Stimulated activated naive CD4-positive, alpha-beta T cell (primary cell): ENCODE measurements around the gene CDC73.
A peak's percentile ranks its signal among the peaks of the same experiment; 100 is the strongest.

ENCODE experiments used
- DNase-seq, 6 experiments: peaks; one replicate each; lab custom pipeline; 2025; lab: John Stamatoyannopoulos, UW

The CDC73 gene

DNA sequence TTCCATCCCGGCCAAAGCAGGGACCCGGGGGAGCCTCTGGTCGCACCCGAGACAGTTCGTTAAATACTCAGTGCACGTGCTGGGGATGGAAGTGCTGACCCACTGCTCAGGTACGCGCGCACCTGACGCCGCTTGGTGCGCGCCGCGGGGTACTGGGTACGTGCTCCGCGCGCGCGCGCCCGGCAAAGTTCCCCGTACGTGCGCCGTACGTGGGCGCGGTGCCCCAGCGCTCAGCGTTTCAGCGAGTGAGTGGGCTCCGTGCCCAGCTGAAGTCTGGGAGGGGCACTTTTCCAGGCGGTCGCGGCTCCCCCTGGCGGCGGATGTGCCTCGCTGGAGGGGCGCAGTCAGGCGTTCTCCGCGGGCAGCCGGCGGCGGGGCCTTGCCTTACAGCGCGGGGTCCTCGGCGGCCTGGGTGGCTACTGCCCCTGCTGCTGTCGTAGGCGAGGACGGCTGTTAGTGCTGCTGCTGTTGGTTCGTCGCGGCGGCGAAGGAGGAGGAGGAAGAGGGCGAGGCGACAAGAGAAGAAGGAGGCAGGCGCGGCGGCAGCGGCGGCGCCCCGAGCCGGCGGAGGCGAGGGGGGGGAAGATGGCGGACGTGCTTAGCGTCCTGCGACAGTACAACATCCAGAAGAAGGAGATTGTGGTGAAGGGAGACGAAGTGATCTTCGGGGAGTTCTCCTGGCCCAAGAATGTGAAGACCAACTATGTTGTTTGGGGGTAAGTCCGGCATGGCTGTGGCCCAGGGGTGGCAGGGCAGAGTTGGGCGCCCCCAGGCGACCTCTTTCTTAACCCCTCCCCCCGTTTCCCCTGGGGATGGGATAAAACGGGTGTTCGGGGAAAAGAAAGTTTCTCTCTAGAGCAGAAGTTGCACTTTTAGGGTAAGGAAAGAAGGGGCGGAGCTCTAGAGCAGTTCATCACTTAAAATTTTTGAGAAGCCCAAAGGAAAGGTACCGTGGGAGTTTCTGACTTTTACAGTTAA, at the start of gene CDC73:
CDC73 (plus strand) TSS at position 416 of the 978 bp plus-strand sequence; CDS start at position 586, 170 bp downstream.
- DNase-seq = peak; percentile 97 to 99 (median 98)

- DNase-seq = no peak
Observed at GRCh38 chr1:193077991-193078390, 43.8 kb upstream of the CDC73 start.

GRCh38 chr1:193079187-193079586, 42.6 kb upstream of the CDC73 start:
- no peak for DNase-seq

DNA sequence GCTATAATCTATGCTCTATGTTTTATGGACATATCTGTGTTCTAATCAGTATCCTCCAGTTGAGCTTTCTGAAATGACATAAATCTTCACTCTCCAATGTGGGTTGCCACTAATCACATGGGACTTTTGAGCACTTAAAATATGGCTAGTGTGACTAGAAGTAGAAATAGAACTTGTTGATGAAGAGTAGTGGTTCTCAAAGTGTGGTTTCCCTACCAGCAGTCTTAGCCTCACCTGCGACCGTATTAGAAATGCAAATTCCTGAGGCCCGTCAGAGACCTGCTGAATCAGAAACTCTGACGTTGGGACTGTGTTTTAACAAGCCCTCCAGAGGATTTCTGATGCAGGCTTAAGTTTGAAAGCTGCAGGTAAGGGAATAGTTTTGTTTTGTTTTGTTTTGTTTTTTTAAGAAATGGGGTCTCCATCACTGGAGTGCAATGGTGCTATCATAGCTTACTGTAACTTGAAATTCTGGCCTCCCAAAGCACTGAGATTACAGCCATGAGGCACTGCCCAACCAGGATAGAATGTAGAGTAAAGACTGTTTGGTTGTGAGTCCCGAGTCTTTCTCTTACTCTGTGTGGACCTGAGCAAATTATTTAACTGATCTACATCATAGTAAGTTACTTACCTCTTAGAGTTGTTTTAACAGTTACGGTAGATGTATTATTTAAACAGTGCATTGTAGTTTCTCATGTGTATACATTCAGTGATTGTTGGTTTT, 38.3 kb upstream of the CDC73 start:
- no peak for DNase-seq

GRCh38 chr1:193085263-193085662, 36.6 kb upstream of the CDC73 start:
- DNase-seq = no peak

GRCh38 chr1:193086342-193086741, 35.5 kb upstream of the CDC73 start:
- DNase-seq = no peak

DNA sequence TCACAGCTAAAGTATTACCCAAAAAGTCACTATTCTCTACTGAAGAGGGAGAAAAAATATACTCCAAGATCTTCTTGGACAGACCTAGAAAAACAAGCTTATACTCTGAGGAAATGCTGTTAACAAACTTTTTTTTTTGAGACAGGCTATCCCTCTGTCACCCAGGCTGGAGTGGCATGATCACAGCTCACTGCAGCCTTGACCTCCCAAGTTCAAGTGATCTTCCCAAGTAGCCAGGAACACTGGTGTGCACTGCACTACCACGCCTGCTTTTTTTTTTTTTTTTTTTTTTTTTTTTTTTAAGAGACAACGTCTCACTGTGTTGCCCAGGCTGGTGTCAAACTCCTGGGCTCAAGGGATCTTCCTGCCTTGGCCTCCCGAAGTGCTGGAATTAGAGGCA, 33.9 kb upstream of the CDC73 start:
- DNase-seq = no peak

- DNase-seq = no peak
Observed at GRCh38 chr1:193090865-193091264, 31.0 kb upstream of the CDC73 start.

DNA sequence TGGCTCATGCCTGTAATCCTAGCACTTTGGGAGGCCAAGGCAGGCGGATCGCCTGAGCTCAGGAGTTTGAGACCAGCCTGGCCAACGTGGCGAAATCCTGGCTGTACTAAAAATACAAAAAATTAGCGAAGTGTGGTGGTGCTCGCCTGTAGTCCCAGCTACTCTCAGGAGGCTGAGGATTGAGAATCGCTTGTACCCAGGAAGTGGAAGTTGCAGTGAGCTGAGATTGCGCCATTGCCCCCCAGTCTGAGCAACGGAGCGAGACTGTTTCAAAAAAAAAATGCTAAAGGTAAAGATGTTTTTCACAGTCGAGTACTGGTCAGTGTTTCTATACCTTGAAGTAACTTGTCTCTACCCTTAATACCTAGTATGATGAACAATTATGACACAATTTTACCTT, 27.7 kb upstream of the CDC73 start:
- DNase-seq = no peak

DNA sequence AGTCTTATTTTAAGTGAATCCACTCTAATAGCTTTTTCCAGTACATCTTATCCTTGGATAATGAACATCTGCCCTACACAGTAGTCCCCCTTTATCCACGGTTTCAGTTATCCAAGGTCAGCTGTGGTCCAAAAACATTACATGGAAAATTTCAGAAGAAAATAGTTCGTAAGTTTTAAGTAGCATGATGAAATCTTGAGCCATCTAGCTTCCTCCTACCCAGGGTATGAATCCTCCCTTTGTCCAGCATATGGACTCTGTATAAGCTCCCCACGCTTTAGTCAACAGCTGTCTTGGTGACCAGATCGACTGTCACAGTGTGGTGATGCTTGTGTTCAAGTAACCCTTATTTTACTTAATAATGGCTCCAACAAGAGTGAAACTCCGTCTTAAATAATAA, 19.2 kb upstream of the CDC73 start:
- DNase-seq = no peak

DNA sequence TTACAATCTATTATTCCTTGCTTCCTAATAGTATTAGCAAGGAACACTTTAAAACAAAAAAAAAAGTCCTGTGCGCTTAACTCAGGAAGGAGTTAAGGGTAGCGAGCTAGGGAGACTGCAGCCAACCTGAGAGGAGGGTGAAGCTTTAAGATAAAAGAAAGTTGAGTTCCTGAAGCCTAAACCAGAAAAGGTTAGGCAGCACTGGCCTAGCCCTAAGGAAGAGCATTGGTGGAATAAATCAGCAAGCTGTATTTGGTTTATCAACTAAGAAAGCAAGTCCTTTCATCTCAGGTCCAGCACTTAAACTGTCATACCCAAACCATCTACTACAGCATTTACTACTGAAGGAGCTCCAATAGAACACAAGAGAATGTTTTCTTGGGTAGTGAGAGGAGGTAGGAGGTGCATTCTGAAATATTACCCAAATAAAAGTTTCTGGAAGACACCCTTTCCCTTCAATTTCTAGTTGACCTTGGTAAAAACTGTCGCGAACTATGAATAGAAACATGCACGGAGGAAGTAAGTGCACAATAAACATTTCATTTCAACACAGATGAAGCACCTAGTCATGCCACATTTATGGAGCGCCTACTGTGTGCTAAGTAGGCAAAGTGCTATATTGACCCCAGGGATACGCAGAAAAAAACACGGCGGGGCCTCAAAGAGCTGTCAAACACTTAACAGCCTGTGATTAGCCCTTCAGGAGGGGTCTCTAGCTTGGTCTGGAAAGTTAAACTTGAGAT, 17.9 kb upstream of the CDC73 start:
- peak in 1 of 6 experiments; percentile 8 for DNase-seq

- peak in 2 of 6 experiments; percentile 33 to 59 for DNase-seq
Observed at GRCh38 chr1:193104502-193104906, 17.3 kb upstream of the CDC73 start.

DNA sequence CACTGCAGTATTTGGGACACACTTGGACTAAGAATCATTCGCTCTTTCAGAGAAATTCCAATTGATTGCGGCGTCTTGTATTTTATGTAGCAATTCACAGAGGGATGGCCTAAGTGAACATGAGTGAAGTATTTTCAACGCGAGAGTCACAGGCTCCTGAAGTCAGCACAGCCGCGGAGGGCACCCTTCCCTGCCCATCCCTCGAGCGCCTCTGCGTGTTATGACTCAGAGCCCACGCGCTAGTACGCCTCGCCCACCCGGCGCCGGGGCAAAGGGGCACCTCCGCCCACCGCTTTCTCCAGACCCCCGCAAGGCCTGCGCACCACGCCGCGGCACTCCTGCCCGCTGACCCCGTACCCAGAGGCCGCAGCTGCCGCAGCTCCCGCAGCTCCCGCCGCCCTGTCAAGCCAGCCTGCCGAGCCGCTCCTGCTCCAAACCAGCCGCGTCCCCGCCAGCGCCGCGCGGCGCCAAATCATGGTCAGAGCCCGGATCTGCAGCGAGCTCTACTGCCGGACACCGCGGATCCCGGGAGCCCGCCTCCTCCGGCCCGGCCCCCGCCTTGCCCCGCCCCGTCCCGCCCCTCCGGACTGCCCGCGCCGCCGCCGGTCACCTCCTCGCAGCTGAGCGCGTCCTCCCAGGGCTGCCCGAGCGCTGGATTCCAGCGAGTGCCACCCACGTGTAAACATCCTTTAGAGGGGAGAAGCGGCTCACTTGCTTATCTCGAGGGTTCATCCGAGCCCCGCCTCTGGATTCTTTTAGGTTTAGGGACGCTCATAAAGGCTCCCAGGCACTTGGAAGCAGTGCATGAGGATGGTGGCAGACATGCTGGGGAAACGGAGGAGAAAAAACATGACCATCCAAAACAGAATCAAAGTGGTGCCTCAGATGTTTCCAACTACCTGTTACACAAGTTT, 16.7 kb upstream of the CDC73 start, which contains the start of gene GLRX2:
GLRX2 (minus strand) TSS at position 508 of the 914 bp plus-strand sequence; CDS start at position 476, 32 bp downstream.
- DNase-seq = peak; percentile 34 to 59 (median 47)

GRCh38 chr1:193105821-193106177, 16.0 kb upstream of the CDC73 start:
- no peak for DNase-seq

DNA sequence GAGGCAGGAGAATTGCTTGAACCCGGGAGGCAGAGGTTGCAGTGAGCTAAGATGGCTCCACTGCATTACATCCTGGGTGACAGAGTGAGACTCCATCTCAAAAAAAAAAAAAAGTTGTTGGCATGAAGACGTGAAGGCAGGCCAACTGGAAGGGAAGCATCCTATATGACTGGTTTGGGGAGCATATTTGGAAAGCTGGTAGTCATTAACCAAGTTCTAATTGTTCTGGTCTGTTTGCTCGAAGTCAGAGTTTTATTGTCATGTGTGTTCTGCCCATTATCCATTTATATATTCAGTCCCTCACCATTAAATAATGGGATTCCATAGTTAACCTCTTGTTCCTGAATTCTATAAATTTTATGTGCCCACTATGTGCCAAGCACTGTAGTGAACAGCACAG, 13.4 kb upstream of the CDC73 start:
- no peak for DNase-seq

DNA sequence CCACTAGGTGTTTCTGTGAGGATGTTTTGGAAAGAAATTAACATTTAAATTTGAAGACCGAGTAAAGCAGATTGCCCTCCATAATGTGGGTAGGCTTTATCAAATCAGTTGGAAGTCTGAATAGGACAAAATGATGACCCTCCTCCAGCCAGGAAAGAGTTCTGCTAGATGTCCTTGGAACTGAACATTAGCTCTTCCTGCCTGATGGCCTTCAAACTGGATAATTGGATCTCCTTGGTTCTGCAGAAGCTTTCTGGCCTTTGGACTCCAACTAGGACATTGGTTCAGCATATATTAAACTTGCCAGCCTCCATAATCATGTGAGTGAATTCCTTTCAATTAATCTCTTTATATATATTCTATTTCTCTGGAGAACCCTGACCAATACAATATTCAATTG, 12.2 kb upstream of the CDC73 start:
- DNase-seq = no peak

DNA sequence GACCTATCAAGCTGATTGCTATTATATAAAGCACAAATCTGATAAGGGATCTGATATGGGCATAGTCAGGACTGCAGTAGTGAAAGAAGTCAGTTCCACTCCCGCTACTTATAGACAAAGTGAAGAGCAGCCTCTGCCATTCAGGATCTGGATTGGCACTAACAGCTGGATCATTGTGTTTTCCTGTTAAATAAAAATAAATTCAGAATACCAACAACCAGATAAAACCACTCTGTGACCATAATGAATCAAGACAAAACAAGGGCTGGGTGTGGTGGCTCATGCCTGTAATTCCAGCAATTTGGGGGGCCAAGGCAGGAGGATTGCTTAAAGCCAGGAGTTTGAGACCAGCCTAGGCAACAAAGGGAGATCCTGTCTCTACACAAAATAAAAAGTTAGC, 11.6 kb upstream of the CDC73 start:
- no peak for DNase-seq

- DNase-seq = no peak
Observed at GRCh38 chr1:193110864-193111263, 11.0 kb upstream of the CDC73 start.

GRCh38 chr1:193111641-193112090, 10.2 kb upstream of the CDC73 start:
- DNase-seq = no peak

GRCh38 chr1:193113258-193113991, 8.4 kb upstream of the CDC73 start:
- no peak for DNase-seq
